Skeletal muscle tissue (tissue), 4 donors: ENCODE data around the gene MAGEH1. TPM values are rescaled to one million over a fixed set of nuclear protein-coding genes. Genes with fewer than 3 reads are reported as not detected.
A peak's percentile ranks its signal among the peaks of the same experiment; 100 is the strongest.
"Not testable (repeated sequence)": the region's sequence is repeated elsewhere in the genome, so short reads cannot be mapped to it uniquely, and the experiment has no call there.

Experiments
- H3K27ac ChIP-seq: one replicate; pipeline ENCODE4 v1.7.0; 2013; ENCODE audit warnings: mild to moderate bottlenecking, low read depth, low read length, inconsistent platforms
- H3K27me3 ChIP-seq, 3 donors: one replicate each; pipeline ENCODE4 v1.7.0; 2013; ENCODE audit warnings: low read length in 3 of 3; ENCODE audit not compliant: control insufficient read depth in 3 of 3, insufficient read depth in 3 of 3
- H3K36me3 ChIP-seq, 3 donors: one replicate each; pipeline ENCODE4 v1.7.0; 2013; ENCODE audit warnings: low read length in 3 of 3; ENCODE audit not compliant: control insufficient read depth in 3 of 3, insufficient read depth in 3 of 3
- H3K4me1 ChIP-seq, 3 donors: one replicate each; pipeline ENCODE4 v1.7.0; 2013; ENCODE audit warnings: low read length in 3 of 3, mild to moderate bottlenecking in 3 of 3; ENCODE audit not compliant: control insufficient read depth in 3 of 3, insufficient read depth in 3 of 3
- H3K4me3 ChIP-seq, 3 donors: one replicate each; pipeline ENCODE4 v1.7.0; 2013; ENCODE audit warnings: low read length in 3 of 3
- H3K9ac ChIP-seq, 3 donors: one replicate each; pipeline ENCODE4 v1.7.0; 2013; ENCODE audit warnings: low read length in 3 of 3, mild to moderate bottlenecking in 3 of 3, moderate library complexity in 2 of 3, low read depth in 1 of 3
- H3K9me3 ChIP-seq, 3 donors: one replicate each; pipeline ENCODE4 v1.7.0; 2013; ENCODE audit warnings: low read length in 3 of 3; ENCODE audit not compliant: control insufficient read depth in 3 of 3
- total RNA-seq: library from RNA; depleted of rRNA; stranded (reverse); fragments of >200 nt; gene quantifications from one replicate; pipeline ENCODE4 v1.2.3, GENCODE V29; 2014
- donor health status: Osteomylitis.

The MAGEH1 gene, protein sequence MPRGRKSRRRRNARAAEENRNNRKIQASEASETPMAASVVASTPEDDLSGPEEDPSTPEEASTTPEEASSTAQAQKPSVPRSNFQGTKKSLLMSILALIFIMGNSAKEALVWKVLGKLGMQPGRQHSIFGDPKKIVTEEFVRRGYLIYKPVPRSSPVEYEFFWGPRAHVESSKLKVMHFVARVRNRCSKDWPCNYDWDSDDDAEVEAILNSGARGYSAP
- total RNA-seq: 41.8 TPM

DNA sequence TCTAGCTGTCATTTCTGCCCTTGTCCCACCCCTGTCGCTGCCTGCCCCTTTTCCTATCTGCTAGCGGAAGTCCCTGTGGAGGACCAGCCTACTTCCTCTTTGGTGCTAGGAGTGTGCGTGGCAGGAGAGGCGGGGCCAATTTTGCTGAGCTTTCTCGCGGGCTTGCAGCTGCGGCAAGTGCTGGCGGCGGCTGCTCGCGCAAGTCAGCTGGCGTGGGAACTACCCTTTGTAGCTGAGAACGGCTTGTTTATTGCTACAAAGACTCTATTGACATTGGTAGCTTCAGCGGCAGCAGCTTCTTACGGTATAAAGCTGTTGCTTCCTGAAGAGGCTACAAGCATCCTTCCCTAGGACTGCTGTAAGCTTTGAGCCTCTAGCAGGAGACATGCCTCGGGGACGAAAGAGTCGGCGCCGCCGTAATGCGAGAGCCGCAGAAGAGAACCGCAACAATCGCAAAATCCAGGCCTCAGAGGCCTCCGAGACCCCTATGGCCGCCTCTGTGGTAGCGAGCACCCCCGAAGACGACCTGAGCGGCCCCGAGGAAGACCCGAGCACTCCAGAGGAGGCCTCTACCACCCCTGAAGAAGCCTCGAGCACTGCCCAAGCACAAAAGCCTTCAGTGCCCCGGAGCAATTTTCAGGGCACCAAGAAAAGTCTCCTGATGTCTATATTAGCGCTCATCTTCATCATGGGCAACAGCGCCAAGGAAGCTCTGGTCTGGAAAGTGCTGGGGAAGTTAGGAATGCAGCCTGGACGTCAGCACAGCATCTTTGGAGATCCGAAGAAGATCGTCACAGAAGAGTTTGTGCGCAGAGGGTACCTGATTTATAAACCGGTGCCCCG is at the start of gene MAGEH1:
Gene MAGEH1, plus strand, starts transcription at position 138 of the 843 bp plus-strand sequence. Its CDS starts 248 bp downstream, at position 386.
- Histone ChIP-seq H3K36me3 (no peaks in the 10 kb centered on the region), H3K27me3 (no peaks in the 10 kb centered on the region), H3K9ac (peak within 1 kb of the TSS; percentile 77 to 83 (median 81)), H3K9me3 (no peaks in the 10 kb centered on the region), H3K4me1 (peaks cover 0 to 4% (median 3%) of the 10 kb centered on the region in 3 donors), H3K4me3 (peak within 1 kb of the TSS; percentile 78 to 91 (median 82)), H3K27ac (peak within 1 kb of the TSS; percentile 79)

DNA sequence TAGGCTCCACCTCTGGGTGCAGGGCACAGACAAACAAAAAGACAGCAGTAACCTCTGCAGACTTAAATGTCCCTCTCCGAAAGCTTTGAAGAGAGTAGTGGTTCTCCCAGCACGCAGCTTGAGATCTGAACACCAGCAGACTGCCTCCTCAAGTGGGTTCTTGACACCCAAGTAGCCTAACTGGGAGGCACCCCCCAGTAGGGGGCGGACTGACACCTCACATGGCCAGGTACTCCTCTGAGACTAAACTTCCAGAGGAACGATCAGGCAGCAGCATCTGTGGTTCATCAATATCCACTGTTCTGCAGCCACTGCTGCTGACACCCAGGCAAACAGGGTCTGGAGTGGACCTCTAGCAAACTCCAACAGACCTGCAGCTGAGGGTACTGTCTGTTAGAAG is 24.8 kb upstream of the MAGEH1 start:
- not testable (repeated sequence) for H3K9me3 ChIP-seq, H3K9ac ChIP-seq, H3K27ac ChIP-seq, H3K4me3 ChIP-seq, H3K4me1 ChIP-seq, H3K36me3 ChIP-seq, H3K27me3 ChIP-seq

DNA sequence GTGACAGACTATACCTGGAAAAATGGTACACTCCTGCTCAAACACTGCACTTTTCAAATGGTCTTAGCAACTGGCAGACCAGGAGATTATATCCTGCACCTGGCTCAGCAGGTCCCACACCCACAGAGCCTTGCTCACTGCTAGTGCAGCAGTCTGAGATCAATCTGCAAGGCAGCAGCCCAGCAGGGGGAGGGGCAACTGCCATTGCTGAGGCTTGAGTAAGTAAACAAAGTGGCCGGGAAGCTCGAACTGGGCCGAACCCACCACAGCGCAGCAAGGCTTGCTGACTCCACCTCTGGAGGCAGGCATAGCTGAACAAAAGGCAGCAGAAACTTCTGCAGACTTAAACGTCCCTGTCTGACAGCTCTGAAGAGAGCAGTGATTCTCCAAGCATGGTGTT is 8.5 kb upstream of the MAGEH1 start:
- not testable (repeated sequence) for H3K4me1 ChIP-seq, H3K9ac ChIP-seq, H3K36me3 ChIP-seq, H3K4me3 ChIP-seq, H3K27me3 ChIP-seq, H3K9me3 ChIP-seq, H3K27ac ChIP-seq

DNA sequence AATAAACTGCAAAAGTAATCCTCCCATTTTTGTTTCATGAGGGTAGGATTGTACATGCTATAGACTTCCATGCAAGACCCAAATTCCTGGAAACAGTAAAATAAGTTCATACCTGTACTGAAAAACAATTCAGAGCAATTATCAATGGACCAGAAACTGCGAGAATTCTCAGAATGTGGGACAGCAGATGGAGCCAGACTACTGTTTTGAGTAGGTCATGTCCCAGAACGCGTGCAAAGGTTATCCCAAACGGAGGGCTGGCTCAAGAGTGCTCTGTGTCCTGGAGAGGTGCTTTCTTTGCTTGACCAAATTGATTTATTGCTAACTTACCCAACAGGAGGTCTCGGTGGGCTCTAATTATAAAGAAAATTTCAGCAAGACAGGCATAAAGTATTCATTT is 1.7 kb upstream of the MAGEH1 start:
- no peaks in the 10 kb centered on the region for H3K9me3 ChIP-seq
- H3K4me1 ChIP-seq: peaks cover 0 to 4% (median 3%) of the 10 kb centered on the region in 3 donors
- H3K9ac ChIP-seq: no peak overlapping the region
- H3K27ac ChIP-seq: no peak overlapping the region
- no peaks in the 10 kb centered on the region for H3K27me3 ChIP-seq
- H3K36me3 ChIP-seq: no peaks in the 10 kb centered on the region
- no peak overlapping the region for H3K4me3 ChIP-seq

DNA sequence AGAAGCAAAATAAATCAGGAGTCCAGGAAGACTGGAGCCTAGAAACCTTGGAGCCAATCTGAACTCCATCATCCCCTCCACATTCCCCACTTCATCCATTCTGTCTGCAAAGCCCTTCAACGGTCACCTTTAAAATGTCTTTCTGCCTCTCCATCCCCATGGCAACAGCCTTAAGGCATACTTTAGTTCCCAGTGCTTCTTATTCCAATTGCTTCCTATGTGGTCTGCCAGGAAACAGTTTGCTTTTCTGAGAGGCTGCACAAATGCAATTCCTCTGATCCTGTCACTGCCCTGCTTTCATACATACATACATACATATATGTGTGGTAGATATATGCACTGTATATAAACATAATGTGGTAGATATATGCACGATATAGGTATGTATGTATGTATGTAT is 786 bp upstream of the MAGEH1 start:
- H3K9ac ChIP-seq: peak overlapping the region in 2 of 3 donors; percentile 81 to 83
- peak overlapping the region; percentile 79 for H3K27ac ChIP-seq
- no peaks in the 10 kb centered on the region for H3K27me3 ChIP-seq
- peaks cover 0 to 4% (median 3%) of the 10 kb centered on the region in 3 donors for H3K4me1 ChIP-seq
- no peaks in the 10 kb centered on the region for H3K36me3 ChIP-seq
- H3K9me3 ChIP-seq: no peaks in the 10 kb centered on the region
- H3K4me3 ChIP-seq: peak overlapping the region; percentile 78 to 91 (median 82)

DNA sequence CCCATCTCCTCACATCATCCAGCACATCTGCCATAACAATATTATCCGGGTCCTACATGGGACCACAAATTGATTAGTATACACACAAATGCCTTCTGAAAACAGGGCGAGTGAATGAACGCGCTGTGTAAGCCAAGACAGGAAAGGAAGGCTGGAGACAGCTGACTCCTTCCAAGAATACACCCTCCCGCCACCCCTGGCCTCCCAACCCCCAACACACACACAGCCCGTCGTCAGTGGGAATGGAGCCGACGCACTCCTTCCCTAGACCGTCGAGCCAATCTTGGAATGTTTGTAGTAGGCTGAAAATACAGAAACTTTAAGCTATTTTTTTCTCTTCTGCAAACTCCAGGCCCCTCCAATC is 319 bp upstream of the MAGEH1 start:
- no peaks in the 10 kb centered on the region for H3K9me3 ChIP-seq
- peak overlapping the region; percentile 77 to 83 (median 81) for H3K9ac ChIP-seq
- peaks cover 0 to 4% (median 3%) of the 10 kb centered on the region in 3 donors for H3K4me1 ChIP-seq
- H3K4me3 ChIP-seq: peak overlapping the region; percentile 78 to 91 (median 82)
- H3K27me3 ChIP-seq: no peaks in the 10 kb centered on the region
- no peaks in the 10 kb centered on the region for H3K36me3 ChIP-seq
- H3K27ac ChIP-seq: peak overlapping the region; percentile 79

DNA sequence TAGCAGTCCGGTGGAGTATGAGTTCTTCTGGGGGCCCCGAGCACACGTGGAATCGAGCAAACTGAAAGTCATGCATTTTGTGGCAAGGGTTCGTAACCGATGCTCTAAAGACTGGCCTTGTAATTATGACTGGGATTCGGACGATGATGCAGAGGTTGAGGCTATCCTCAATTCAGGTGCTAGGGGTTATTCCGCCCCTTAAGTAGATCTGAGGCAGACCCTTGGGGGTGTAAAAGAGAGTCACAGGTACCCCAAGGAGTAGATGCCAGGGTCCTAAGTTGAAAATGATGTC is 852 bp downstream of the MAGEH1 start:
- Histone ChIP-seq H3K27ac (no peak overlapping the region), H3K27me3 (no peaks in the 10 kb centered on the region), H3K36me3 (no peaks in the 10 kb centered on the region), H3K4me1 (peaks cover 0 to 4% (median 3%) of the 10 kb centered on the region in 3 donors), H3K4me3 (peak overlapping the region; percentile 78 to 91 (median 82)), H3K9me3 (no peaks in the 10 kb centered on the region), H3K9ac (peak overlapping the region; percentile 77 to 83 (median 81))

DNA sequence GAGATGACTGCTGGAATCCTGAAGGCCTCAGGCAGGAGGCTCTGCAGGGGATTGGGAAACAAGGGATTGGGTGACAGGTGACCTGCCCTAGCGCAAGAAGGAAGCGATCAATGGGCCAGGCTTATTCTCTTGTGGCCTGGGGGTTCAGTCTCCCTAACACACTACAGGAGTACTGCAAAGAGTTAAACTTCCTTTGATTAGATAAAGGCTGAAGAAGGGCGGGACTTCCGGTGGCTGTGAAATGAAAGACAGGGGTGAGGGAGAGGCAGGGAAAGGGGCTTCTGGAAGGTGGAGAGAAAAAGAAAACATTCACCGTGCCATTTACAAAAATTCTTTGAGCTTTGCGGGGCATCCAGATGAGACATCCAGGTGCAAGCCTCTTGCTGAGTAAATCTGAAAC is 3.8 kb downstream of the MAGEH1 start:
- H3K36me3 ChIP-seq, H3K4me3 ChIP-seq, H3K4me1 ChIP-seq, H3K9me3 ChIP-seq, H3K27ac ChIP-seq, H3K9ac ChIP-seq, H3K27me3 ChIP-seq: not testable (repeated sequence)

DNA sequence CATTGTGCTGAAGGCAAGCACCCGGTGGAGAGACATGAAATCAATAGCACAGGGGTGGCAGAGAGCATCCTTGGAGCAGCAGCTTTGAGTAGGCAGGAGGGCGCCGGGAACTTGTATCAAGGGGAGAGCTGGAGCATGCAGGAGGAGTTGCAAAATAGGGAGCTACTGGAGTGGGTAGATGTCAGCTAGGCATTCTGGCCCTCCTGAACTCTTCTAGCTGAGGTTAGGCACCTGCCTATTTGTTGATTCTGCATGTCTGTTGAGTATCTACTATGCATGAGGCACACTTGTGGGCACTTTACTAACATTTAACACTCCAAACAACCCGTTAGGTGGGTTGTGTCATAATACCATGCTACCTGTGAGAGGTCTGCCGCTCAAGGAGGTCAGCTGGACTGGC is 7.5 kb downstream of the MAGEH1 start:
- H3K27me3 ChIP-seq, H3K4me3 ChIP-seq, H3K27ac ChIP-seq, H3K36me3 ChIP-seq, H3K9me3 ChIP-seq, H3K4me1 ChIP-seq, H3K9ac ChIP-seq: not testable (repeated sequence)

DNA sequence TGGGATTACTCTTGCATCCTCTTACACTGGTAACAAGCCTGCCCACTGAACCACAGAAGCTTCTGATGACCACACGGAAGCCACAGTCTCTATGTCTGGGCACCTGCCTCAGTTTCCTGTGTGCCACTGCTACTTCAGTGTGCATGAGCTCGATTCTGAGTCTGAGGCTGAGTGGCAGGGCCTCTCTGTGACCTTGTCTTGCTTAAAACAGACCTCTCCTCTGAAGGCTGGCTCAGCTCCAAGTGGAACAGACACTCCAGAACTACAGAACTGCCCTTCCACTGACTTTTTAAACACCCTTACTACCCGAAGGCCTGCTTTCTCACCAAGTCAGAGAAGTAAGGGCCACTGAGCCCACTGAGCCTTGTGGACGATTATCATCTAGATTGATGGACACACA is 8.0 kb downstream of the MAGEH1 start:
- not testable (repeated sequence) for H3K9ac ChIP-seq, H3K4me1 ChIP-seq, H3K27me3 ChIP-seq, H3K27ac ChIP-seq, H3K9me3 ChIP-seq, H3K36me3 ChIP-seq, H3K4me3 ChIP-seq
